OCI-LY3 (cell line): Measurements from ENCODE around the gene RNF186.
"Not testable (repeated sequence)": the region's sequence is repeated elsewhere in the genome, so short reads cannot be mapped to it uniquely, and the experiment has no call there.

ENCODE experiments used
- H2AFZ ChIP-seq: fragments of 200-600, 300-600 bp; shearing (Covaris generic); 2 replicates; pipeline ENCODE4 v1.6.0; 2014; ENCODE audit warnings: antibody characterized with exemption, low read depth, low read length
- H3K27ac ChIP-seq: fragments of 200-600, 300-600 bp; sonication (generic); 2 replicates; pipeline ENCODE4 v1.5.1; 2014; ENCODE audit warnings: mild to moderate bottlenecking, low read length, moderate library complexity, mixed read lengths
- H3K27me3 ChIP-seq: fragments of 200-600, 300-600 bp; sonication (generic); 2 replicates; pipeline ENCODE4 v1.6.1; 2014; ENCODE audit warnings: low read depth, low read length, mixed read lengths
- H3K36me3 ChIP-seq: fragments of 200-600, 300-600 bp; sonication (generic); replicated peaks from 2 replicates; pipeline ENCODE3; 2014; ENCODE audit warnings: low read depth, low read length, mixed read lengths
- H3K4me1 ChIP-seq: fragments of 300-600, 200-600 bp; sonication (generic); 2 replicates; pipeline ENCODE4 v1.6.1; 2014; ENCODE audit warnings: low read length, mixed read lengths
- H3K4me2 ChIP-seq: fragments of 200-600, 300-600 bp; sonication (generic); 2 replicates; pipeline ENCODE4 v1.6.1; 2014; ENCODE audit warnings: low read length, mixed read lengths
- H3K4me3 ChIP-seq: fragments of 300-600, 200-600 bp; sonication (generic); 2 replicates; pipeline ENCODE4 v1.5.1; 2014; ENCODE audit warnings: antibody characterized with exemption, mild to moderate bottlenecking, low read length, moderate library complexity
- H3K79me2 ChIP-seq: fragments of 300-600, 200-600 bp; shearing (Covaris generic); 2 replicates; pipeline ENCODE4 v1.6.1; 2014; ENCODE audit warnings: mild to moderate bottlenecking, low read length, mixed read lengths
- H3K9ac ChIP-seq: fragments of 300-600, 200-600 bp; shearing (Covaris generic); 2 replicates; pipeline ENCODE4 v1.6.0; 2014; ENCODE audit warnings: mild to moderate bottlenecking, low read length, moderate library complexity
- H3K9me3 ChIP-seq: fragments of 200-600, 300-600 bp; shearing (Covaris generic); 2 replicates; pipeline ENCODE4 v1.6.1; 2014; ENCODE audit warnings: low read length, mixed read lengths; ENCODE audit not compliant: insufficient read depth
- H4K20me1 ChIP-seq: fragments of 200-600, 300-600 bp; sonication (generic); 2 replicates; pipeline ENCODE4 v1.6.1; 2016; ENCODE audit warnings: low read length, mixed read lengths; ENCODE audit not compliant: insufficient read depth
- EZH2phosphoT487 ChIP-seq: fragments of 200-600 bp; shearing (Covaris generic); IDR thresholded peaks from 2 replicates; pipeline ENCODE4 v1.6.1; 2018; ENCODE audit warnings: antibody characterized with exemption, mixed run types, low read depth
- TF ChIP-seq, protein P1 (sequence below): fragments of 200-600, 300-600 bp; sonication (generic); IDR thresholded peaks from 2 replicates; pipeline ENCODE4 v1.5.1; 2014; ENCODE audit warnings: antibody characterized with exemption, low read length, low read depth

Gene RNF186

DNA sequence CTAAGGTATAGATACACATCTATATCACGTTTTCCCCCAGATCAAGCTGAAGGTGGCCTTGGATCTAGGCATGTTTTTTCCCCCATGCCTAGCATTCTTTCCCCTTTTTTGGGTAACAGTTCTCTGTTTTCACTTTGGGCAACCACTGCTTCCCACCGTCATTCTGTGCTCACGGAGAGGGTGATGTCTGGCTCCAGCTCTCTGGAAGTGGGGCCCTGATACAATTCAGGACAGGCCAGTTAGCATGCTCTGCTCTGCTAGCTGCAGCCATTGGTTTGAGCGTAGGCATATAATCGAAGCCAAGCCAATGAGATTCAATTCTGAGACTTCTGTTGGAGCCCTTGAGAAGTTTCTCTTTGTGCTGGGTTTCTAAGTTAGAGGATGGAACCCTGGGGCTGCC lies 2.1 kb upstream of the RNF186 start:
- TF ChIP-seq EZH2phosphoT487 = no peak
- TF ChIP-seq, protein P1, sequence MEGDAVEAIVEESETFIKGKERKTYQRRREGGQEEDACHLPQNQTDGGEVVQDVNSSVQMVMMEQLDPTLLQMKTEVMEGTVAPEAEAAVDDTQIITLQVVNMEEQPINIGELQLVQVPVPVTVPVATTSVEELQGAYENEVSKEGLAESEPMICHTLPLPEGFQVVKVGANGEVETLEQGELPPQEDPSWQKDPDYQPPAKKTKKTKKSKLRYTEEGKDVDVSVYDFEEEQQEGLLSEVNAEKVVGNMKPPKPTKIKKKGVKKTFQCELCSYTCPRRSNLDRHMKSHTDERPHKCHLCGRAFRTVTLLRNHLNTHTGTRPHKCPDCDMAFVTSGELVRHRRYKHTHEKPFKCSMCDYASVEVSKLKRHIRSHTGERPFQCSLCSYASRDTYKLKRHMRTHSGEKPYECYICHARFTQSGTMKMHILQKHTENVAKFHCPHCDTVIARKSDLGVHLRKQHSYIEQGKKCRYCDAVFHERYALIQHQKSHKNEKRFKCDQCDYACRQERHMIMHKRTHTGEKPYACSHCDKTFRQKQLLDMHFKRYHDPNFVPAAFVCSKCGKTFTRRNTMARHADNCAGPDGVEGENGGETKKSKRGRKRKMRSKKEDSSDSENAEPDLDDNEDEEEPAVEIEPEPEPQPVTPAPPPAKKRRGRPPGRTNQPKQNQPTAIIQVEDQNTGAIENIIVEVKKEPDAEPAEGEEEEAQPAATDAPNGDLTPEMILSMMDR = no peak
- H3K27me3 ChIP-seq = no peaks in the 10 kb centered on the region
- H2AFZ ChIP-seq = no peak overlapping the region
- no peaks in the 10 kb centered on the region for H3K79me2 ChIP-seq
- H4K20me1 ChIP-seq = no peaks in the 10 kb centered on the region
- no peak overlapping the region for H3K4me3 ChIP-seq
- no peaks in the 10 kb centered on the region for H3K36me3 ChIP-seq
- no peaks in the 10 kb centered on the region for H3K4me1 ChIP-seq
- H3K4me2 ChIP-seq = no peak overlapping the region
- no peaks in the 10 kb centered on the region for H3K9me3 ChIP-seq
- no peak overlapping the region for H3K9ac ChIP-seq
- no peak overlapping the region for H3K27ac ChIP-seq

DNA sequence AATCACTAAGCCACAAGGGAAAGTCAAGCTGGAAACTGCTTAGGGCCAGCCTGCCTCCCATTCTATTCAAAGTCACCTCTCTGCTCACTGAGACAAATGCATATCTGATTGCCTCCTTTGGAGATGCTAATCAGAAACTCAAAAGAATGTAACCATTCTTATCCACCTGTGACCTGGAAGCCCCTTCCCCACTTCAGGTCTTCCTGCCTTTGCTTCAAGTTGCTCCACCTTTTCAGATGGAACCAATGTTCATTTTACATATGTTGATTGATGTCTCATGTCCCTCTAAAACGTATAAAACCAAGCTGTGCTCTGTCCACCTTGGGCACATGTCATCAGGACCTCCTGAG lies 1.6 kb upstream of the RNF186 start:
- H3K4me2 ChIP-seq, H3K9ac ChIP-seq, H3K36me3 ChIP-seq, H2AFZ ChIP-seq, H3K4me3 ChIP-seq, H3K27me3 ChIP-seq, H3K79me2 ChIP-seq, H3K27ac ChIP-seq, H4K20me1 ChIP-seq, H3K4me1 ChIP-seq, H3K9me3 ChIP-seq: not testable (repeated sequence)

DNA sequence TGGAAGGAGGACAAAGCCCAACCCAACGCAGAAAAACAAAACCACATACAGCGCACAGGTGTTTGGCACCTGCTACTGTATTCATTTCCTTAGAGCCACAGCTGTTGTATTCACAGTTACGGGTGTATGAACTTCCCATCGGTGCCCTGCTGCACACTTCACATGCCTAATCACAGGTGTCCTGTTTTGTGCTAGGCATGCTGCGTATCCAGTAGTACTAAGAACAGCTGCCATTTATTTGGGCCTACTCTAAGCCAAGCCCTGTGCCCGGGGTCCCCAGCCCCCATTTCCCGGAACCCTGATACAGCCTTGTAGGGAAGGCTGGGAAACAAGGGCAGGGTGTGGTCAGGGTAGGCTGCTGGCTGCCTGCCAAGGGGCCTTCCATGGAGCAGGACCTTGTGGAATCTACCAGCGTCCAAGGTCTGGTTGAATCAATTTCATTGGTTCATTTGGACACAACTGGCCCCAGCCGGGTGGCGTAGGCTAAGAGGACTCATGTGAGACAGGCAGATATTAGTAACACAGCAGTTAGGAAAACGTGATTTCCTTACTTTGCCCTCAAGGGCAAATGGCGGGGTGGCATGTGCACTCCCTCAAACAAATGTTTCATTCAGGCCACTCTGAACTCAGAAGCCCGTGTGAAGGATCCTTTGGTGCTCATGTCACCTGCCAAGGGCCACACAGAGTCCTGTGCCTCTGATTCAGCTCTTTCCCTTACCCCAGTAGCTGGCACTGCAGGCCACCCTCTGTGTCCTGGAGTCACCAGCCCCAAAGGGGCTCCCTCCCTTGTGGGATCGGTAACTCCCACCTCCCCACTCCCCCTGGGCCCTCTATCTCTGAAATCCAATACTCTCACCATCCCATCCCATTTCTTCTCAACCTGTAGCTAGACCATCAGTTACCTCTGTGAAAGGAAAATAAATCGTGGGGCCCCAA lies 986 bp upstream of the RNF186 start:
- Histone ChIP-seq H2AFZ (no peak overlapping the region), H3K9ac (no peak overlapping the region), H3K27me3 (no peaks in the 10 kb centered on the region), H3K27ac (no peak overlapping the region), H4K20me1 (no peaks in the 10 kb centered on the region), H3K79me2 (no peaks in the 10 kb centered on the region), H3K4me1 (no peaks in the 10 kb centered on the region), H3K4me2 (no peak overlapping the region), H3K9me3 (no peaks in the 10 kb centered on the region), H3K36me3 (no peaks in the 10 kb centered on the region), H3K4me3 (no peak overlapping the region)
- TF ChIP-seq EZH2phosphoT487 = no peak
- TF ChIP-seq, protein P1 = no peak

DNA sequence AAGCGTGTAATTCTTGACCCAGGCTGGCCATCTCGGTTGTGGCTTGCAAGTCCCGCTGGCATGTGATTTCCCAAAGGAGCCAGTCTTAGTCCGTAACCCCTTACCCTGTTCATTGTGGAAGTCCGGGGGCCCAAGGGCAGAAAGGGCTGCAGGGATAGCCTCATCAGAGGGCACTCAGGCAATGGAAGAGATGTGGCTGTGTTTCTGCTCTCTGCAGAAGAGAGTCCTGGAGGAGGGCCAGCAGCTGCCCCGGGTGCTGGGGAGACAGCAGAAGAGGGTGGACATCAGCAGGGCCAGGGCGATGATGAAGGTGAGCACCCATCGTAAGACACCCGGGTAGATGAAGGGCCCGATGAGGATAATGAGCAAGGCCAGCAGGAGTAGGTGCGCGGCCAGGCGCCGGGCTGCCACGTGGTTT lies 830 bp downstream of the RNF186 start:
- H3K27me3 ChIP-seq = peaks cover 5% of the 10 kb centered on the region; the same call in 1 of the 2 replicates
- no peaks in the 10 kb centered on the region for H3K9me3 ChIP-seq
- no peak overlapping the region for H3K9ac ChIP-seq
- H4K20me1 ChIP-seq = no peaks in the 10 kb centered on the region
- no peak overlapping the region for H2AFZ ChIP-seq
- no peaks in the 10 kb centered on the region for H3K4me1 ChIP-seq
- no peak for TF ChIP-seq EZH2phosphoT487
- TF ChIP-seq, protein P1 = no peak
- H3K79me2 ChIP-seq = no peaks in the 10 kb centered on the region
- H3K36me3 ChIP-seq = no peaks in the 10 kb centered on the region
- no peak overlapping the region for H3K4me3 ChIP-seq
- no peak overlapping the region for H3K27ac ChIP-seq
- no peak overlapping the region for H3K4me2 ChIP-seq
